GM10266 (cell line): ENCODE data around the gene ADAP1.

Experiments used
- DNase-seq: peaks from one replicate; pipeline ENCODE4 v3.0.0; 2012; ENCODE audit errors: extremely low spot score
- CTCF ChIP-seq: IDR thresholded peaks from 2 replicates; pipeline ENCODE4 v1.5.1; 2012; ENCODE audit warnings: mild to moderate bottlenecking, low read depth; ENCODE audit not compliant: control insufficient read depth, insufficient read depth; ENCODE audit errors: missing control alignments

ADAP1 gene

GRCh38 chr7:990352-990932, 36.0 kb upstream of the ADAP1 start:
- TF ChIP-seq CTCF: no peak
- DNase-seq: no peak

GRCh38 chr7:988963-989529, 34.6 kb upstream of the ADAP1 start:
- DNase-seq: no peak

GRCh38 chr7:988426-988911, 34.0 kb upstream of the ADAP1 start:
- TF ChIP-seq CTCF: peak; percentile 14
- DNase-seq: peak; percentile 73

More at GRCh38 chr7:988963-989529, 34.6 kb upstream of the ADAP1 start:
- TF ChIP-seq CTCF: no peak

GRCh38 chr7:987909-988308, 33.4 kb upstream of the ADAP1 start:
- no peak for DNase-seq
- TF ChIP-seq CTCF: no peak

- no peak for TF ChIP-seq CTCF
- no peak for DNase-seq
These were observed 32.6 kb upstream of the ADAP1 start for GRCh38 chr7:986766-987751.

GRCh38 chr7:985915-986741, 31.6 kb upstream of the ADAP1 start:
- no peak for DNase-seq
- no peak for TF ChIP-seq CTCF
